Fibroblast of pulmonary artery (primary cell): ENCODE results near the gene STOML1.
A peak's percentile ranks its signal among the peaks of the same experiment; 100 is the strongest.

Source experiments
- DNase-seq: peaks from one replicate; pipeline ENCODE4 v3.0.0-alpha.2; 2010; ENCODE audit warnings: low read depth
- H3K4me3 ChIP-seq: replicated peaks from 2 replicates; pipeline ENCODE4 v1.5.1; 2011; ENCODE audit warnings: low read depth, mild to moderate bottlenecking, control low read depth, low read length, moderate library complexity
- CTCF ChIP-seq: IDR thresholded peaks from 2 replicates; pipeline ENCODE4 v1.5.1; 2011; ENCODE audit warnings: mild to moderate bottlenecking, control low read depth, low read length, inconsistent platforms; ENCODE audit errors: missing control alignments

The STOML1 gene

GRCh38 chr15:74013374-74013894 lies 21.3 kb upstream of the STOML1 start:
- H3K4me3 ChIP-seq, result no peak overlapping the region
- TF ChIP-seq CTCF, result no peak
- DNase-seq, result no peak

- no peak for TF ChIP-seq CTCF
- no peak overlapping the region for H3K4me3 ChIP-seq
- DNase-seq, result peak; percentile 89
Measured at GRCh38 chr15:74011610-74012009, 19.5 kb upstream of the STOML1 start.

- peak; percentile 82 for DNase-seq
- TF ChIP-seq CTCF, result no peak
- H3K4me3 ChIP-seq, result peak overlapping the region; percentile 10
Measured at GRCh38 chr15:74010929-74011540, 18.9 kb upstream of the STOML1 start.

DNA sequence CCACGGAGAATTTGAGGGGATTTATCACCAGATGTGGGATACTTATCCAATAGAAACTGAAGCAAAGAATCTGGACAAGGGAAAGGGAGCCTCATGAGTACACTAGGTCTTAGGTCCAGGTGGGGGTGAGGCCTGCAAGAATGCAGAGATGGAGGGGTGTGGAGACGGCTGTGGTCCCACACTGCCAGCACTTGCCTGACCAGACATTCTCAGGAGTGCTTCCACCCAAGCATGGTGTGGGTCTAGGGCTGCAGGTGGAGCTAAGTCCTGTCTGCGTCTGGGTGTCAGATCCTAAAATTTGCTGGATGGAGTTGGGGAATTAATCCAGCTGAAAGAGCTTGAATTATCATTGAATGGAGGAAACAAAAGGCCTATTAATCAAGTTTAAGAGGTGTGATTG lies 16.8 kb upstream of the STOML1 start:
- no peak for TF ChIP-seq CTCF
- no peak for DNase-seq

DNA sequence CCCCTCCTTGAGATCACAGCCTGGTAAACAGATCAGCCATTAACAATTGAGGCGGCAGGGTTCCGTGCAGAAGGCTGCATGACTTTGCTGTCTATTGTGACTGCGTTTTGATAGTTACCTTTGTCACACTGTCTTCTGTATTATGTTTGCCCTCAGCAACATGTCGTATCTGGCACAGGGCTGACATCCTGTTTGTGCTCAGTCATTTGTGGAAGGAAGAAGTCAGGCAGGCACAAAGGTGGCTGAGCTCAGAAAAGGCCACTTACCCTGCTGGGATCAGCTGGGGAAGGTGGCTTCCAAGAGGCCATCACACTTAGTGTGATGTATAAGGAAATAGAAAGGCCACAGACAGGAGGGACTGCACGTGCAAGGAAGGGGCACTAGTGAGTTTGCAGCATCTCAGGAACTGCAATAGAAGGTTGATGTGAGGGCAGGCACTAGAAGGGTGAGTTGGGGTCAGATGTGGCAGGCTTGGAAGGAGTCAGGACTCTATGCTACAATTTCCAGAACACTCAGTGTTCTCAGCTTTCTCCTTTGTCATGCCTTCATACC lies 15.8 kb upstream of the STOML1 start:
- no peak overlapping the region for H3K4me3 ChIP-seq
- TF ChIP-seq CTCF, result no peak
- no peak for DNase-seq

More for the DNA sequence above, 16.8 kb upstream of the STOML1 start:
- H3K4me3 ChIP-seq, result no peak overlapping the region

- TF ChIP-seq CTCF, result no peak
- no peak overlapping the region for H3K4me3 ChIP-seq
- no peak for DNase-seq
Measured at GRCh38 chr15:74006774-74007639, 14.9 kb upstream of the STOML1 start.
